GM19397 (cell line): ENCODE measurements around the gene TMEM154.
A peak's percentile ranks its signal among the peaks of the same experiment; 100 is the strongest.

Source experiments
- ATAC-seq: cut with Tn5 transposase; IDR thresholded peaks from one replicate; pipeline ENCODE4 v1.9.1; 2021; ENCODE audit warnings: mild to moderate bottlenecking, moderate library complexity; ENCODE audit not compliant: unreplicated experiment

The TMEM154 gene

GRCh38 chr4:152599095-152599494 lies 80.7 kb downstream of the TMEM154 start:
- ATAC-seq, result no peak

GRCh38 chr4:152598454-152598853 lies 81.3 kb downstream of the TMEM154 start:
- no peak for ATAC-seq

GRCh38 chr4:152594978-152595925 lies 84.5 kb downstream of the TMEM154 start:
- ATAC-seq, result peak; percentile 81

GRCh38 chr4:152594057-152594456 lies 85.7 kb downstream of the TMEM154 start:
- no peak for ATAC-seq

GRCh38 chr4:152591876-152592275 lies 87.9 kb downstream of the TMEM154 start:
- no peak for ATAC-seq

- ATAC-seq, result no peak
These were observed 88.4 kb downstream of the TMEM154 start for GRCh38 chr4:152591396-152591795.

- ATAC-seq, result no peak
These were observed 89.4 kb downstream of the TMEM154 start for GRCh38 chr4:152590179-152591031.

GRCh38 chr4:152588869-152589268 lies 90.9 kb downstream of the TMEM154 start:
- ATAC-seq, result no peak

GRCh38 chr4:152587127-152587526 lies 92.7 kb downstream of the TMEM154 start:
- no peak for ATAC-seq

GRCh38 chr4:152586668-152587067 lies 93.1 kb downstream of the TMEM154 start:
- no peak for ATAC-seq

- ATAC-seq, result no peak
These were observed 94.8 kb downstream of the TMEM154 start for GRCh38 chr4:152585023-152585441.

- no peak for ATAC-seq
These were observed 98.1 kb downstream of the TMEM154 start for GRCh38 chr4:152581536-152582160.

- no peak for ATAC-seq
These were observed 99.9 kb downstream of the TMEM154 start for GRCh38 chr4:152579916-152580315.

GRCh38 chr4:152579107-152579764 lies 100.6 kb downstream of the TMEM154 start:
- ATAC-seq, result no peak

GRCh38 chr4:152578670-152579069 lies 101.1 kb downstream of the TMEM154 start:
- no peak for ATAC-seq

- ATAC-seq, result no peak
These were observed 101.9 kb downstream of the TMEM154 start for GRCh38 chr4:152577708-152578396.

GRCh38 chr4:152575533-152575932 lies 104.3 kb downstream of the TMEM154 start:
- no peak for ATAC-seq

- ATAC-seq, result no peak
These were observed 105.9 kb downstream of the TMEM154 start for GRCh38 chr4:152573861-152574260.

- ATAC-seq, result no peak
These were observed 107.2 kb downstream of the TMEM154 start for GRCh38 chr4:152572417-152573086.

- no peak for ATAC-seq
These were observed 108.0 kb downstream of the TMEM154 start for GRCh38 chr4:152571770-152572169.
